Measurements from ENCODE around the gene TYK2.
"Not testable (repeated sequence)": the region's sequence is repeated elsewhere in the genome, so short reads cannot be mapped to it uniquely, and the experiment has no call there.

Gene TYK2

GRCh38 chr19:10406191-10406590, 25.8 kb upstream of the TYK2 start:
- no peak overlapping the region for H3K9ac ChIP-seq (ENCODE audit: low read length)
- H3K4me3 ChIP-seq (ENCODE audit: low read depth, low read length), result no peak overlapping the region
- peaks cover 6% of the 10 kb centered on the region for H3K4me1 ChIP-seq (ENCODE audit: control insufficient read depth, insufficient read depth, low read length)
- H3K27ac ChIP-seq (ENCODE audit: low read depth, low read length), result no peak overlapping the region
- peaks cover 41% of the 10 kb centered on the region for H3K27me3 ChIP-seq (ENCODE audit: control insufficient read depth, insufficient read depth, low read length)
- no peaks in the 10 kb centered on the region for H3K9me3 ChIP-seq (ENCODE audit: control insufficient read depth, insufficient read depth, low read depth, low read length)
- H3K36me3 ChIP-seq (ENCODE audit: control insufficient read depth, insufficient read depth, low read length), result no peaks in the 10 kb centered on the region

- Histone ChIP-seq H3K36me3 (ENCODE audit: control insufficient read depth, insufficient read depth, low read length) (peaks cover 4% of the 10 kb centered on the region), H3K27me3 (ENCODE audit: control insufficient read depth, insufficient read depth, low read length) (peaks cover 41% of the 10 kb centered on the region), H3K4me1 (ENCODE audit: control insufficient read depth, insufficient read depth, low read length) (peaks cover 6% of the 10 kb centered on the region), H3K9ac (ENCODE audit: low read length) (no peak overlapping the region), H3K27ac (ENCODE audit: low read depth, low read length) (no peak overlapping the region), H3K4me3 (ENCODE audit: low read depth, low read length) (peak overlapping the region; percentile 99), H3K9me3 (ENCODE audit: control insufficient read depth, insufficient read depth, low read depth, low read length) (no peaks in the 10 kb centered on the region)
Observed at GRCh38 chr19:10404888-10405820, 24.8 kb upstream of the TYK2 start.

GRCh38 chr19:10403137-10404021, 23.0 kb upstream of the TYK2 start, which contains the start of gene CDC37:
TSS of gene CDC37 (minus strand) at chr19:10403542. CDS start at chr19:10403479, 63 bp downstream.
- Histone ChIP-seq H3K9ac (ENCODE audit: low read length) (peak within 1 kb of the TSS; percentile 86), H3K27me3 (ENCODE audit: control insufficient read depth, insufficient read depth, low read length) (peaks cover 38% of the 10 kb centered on the region), H3K9me3 (ENCODE audit: control insufficient read depth, insufficient read depth, low read depth, low read length) (no peaks in the 10 kb centered on the region), H3K36me3 (ENCODE audit: control insufficient read depth, insufficient read depth, low read length) (peaks cover 12% of the 10 kb centered on the region), H3K27ac (ENCODE audit: low read depth, low read length) (peak within 1 kb of the TSS; percentile 45; the same call in 1 of the 2 replicates), H3K4me1 (ENCODE audit: control insufficient read depth, insufficient read depth, low read length) (peaks cover 6% of the 10 kb centered on the region), H3K4me3 (ENCODE audit: low read depth, low read length) (peak within 1 kb of the TSS; percentile 99)

GRCh38 chr19:10402441-10403038, 22.2 kb upstream of the TYK2 start:
- Histone ChIP-seq H3K9ac (ENCODE audit: low read length) (peak overlapping the region; percentile 86), H3K4me1 (ENCODE audit: control insufficient read depth, insufficient read depth, low read length) (peaks cover 6% of the 10 kb centered on the region), H3K27me3 (ENCODE audit: control insufficient read depth, insufficient read depth, low read length) (peaks cover 31% of the 10 kb centered on the region), H3K9me3 (ENCODE audit: control insufficient read depth, insufficient read depth, low read depth, low read length) (no peaks in the 10 kb centered on the region), H3K27ac (ENCODE audit: low read depth, low read length) (peak overlapping the region; percentile 42; the same call in 1 of the 2 replicates), H3K4me3 (ENCODE audit: low read depth, low read length) (peak overlapping the region; percentile 99), H3K36me3 (ENCODE audit: control insufficient read depth, insufficient read depth, low read length) (peaks cover 18% of the 10 kb centered on the region)

GRCh38 chr19:10399878-10400277, 19.5 kb upstream of the TYK2 start:
- no peak overlapping the region for H3K4me3 ChIP-seq (ENCODE audit: low read depth, low read length)
- H3K4me1 ChIP-seq (ENCODE audit: control insufficient read depth, insufficient read depth, low read length), result no peaks in the 10 kb centered on the region; the same call in 1 of the 2 replicates
- no peak overlapping the region for H3K9ac ChIP-seq (ENCODE audit: low read length)
- no peaks in the 10 kb centered on the region for H3K9me3 ChIP-seq (ENCODE audit: control insufficient read depth, insufficient read depth, low read depth, low read length)
- H3K27me3 ChIP-seq (ENCODE audit: control insufficient read depth, insufficient read depth, low read length), result peaks cover 7% of the 10 kb centered on the region
- no peak overlapping the region for H3K27ac ChIP-seq (ENCODE audit: low read depth, low read length)
- peaks cover 35% of the 10 kb centered on the region for H3K36me3 ChIP-seq (ENCODE audit: control insufficient read depth, insufficient read depth, low read length)

- not testable (repeated sequence) for H3K4me3 ChIP-seq (ENCODE audit: low read depth, low read length); H3K27ac ChIP-seq (ENCODE audit: low read depth, low read length); H3K9me3 ChIP-seq (ENCODE audit: control insufficient read depth, insufficient read depth, low read depth, low read length); H3K9ac ChIP-seq (ENCODE audit: low read length); H3K4me1 ChIP-seq (ENCODE audit: control insufficient read depth, insufficient read depth, low read length); H3K27me3 ChIP-seq (ENCODE audit: control insufficient read depth, insufficient read depth, low read length)
- H3K36me3 ChIP-seq (ENCODE audit: control insufficient read depth, insufficient read depth, low read length), result peaks cover 40% of the 10 kb centered on the region
Observed at GRCh38 chr19:10399340-10399739, 19.0 kb upstream of the TYK2 start.

- Histone ChIP-seq H3K4me3 (ENCODE audit: low read depth, low read length) (no peak overlapping the region), H3K4me1 (ENCODE audit: control insufficient read depth, insufficient read depth, low read length) (no peaks in the 10 kb centered on the region; the same call in 1 of the 2 replicates), H3K9ac (ENCODE audit: low read length) (no peak overlapping the region), H3K9me3 (ENCODE audit: control insufficient read depth, insufficient read depth, low read depth, low read length) (no peaks in the 10 kb centered on the region), H3K27ac (ENCODE audit: low read depth, low read length) (no peak overlapping the region), H3K36me3 (ENCODE audit: control insufficient read depth, insufficient read depth, low read length) (peaks cover 44% of the 10 kb centered on the region), H3K27me3 (ENCODE audit: control insufficient read depth, insufficient read depth, low read length) (no peaks in the 10 kb centered on the region)
Observed at GRCh38 chr19:10398819-10399218, 18.4 kb upstream of the TYK2 start.

- peaks cover 68% of the 10 kb centered on the region for H3K36me3 ChIP-seq (ENCODE audit: control insufficient read depth, insufficient read depth, low read length)
- no peak overlapping the region for H3K27ac ChIP-seq (ENCODE audit: low read depth, low read length)
- no peak overlapping the region for H3K4me3 ChIP-seq (ENCODE audit: low read depth, low read length)
- H3K4me1 ChIP-seq (ENCODE audit: control insufficient read depth, insufficient read depth, low read length), result no peaks in the 10 kb centered on the region
- no peaks in the 10 kb centered on the region for H3K9me3 ChIP-seq (ENCODE audit: control insufficient read depth, insufficient read depth, low read depth, low read length)
- no peak overlapping the region for H3K9ac ChIP-seq (ENCODE audit: low read length)
- no peaks in the 10 kb centered on the region for H3K27me3 ChIP-seq (ENCODE audit: control insufficient read depth, insufficient read depth, low read length)
Observed at GRCh38 chr19:10395917-10396316, 15.5 kb upstream of the TYK2 start.

- Histone ChIP-seq H3K36me3 (ENCODE audit: control insufficient read depth, insufficient read depth, low read length) (peaks cover 68% of the 10 kb centered on the region), H3K27me3 (ENCODE audit: control insufficient read depth, insufficient read depth, low read length) (no peaks in the 10 kb centered on the region), H3K4me3 (ENCODE audit: low read depth, low read length) (no peak overlapping the region), H3K9me3 (ENCODE audit: control insufficient read depth, insufficient read depth, low read depth, low read length) (no peaks in the 10 kb centered on the region), H3K4me1 (ENCODE audit: control insufficient read depth, insufficient read depth, low read length) (no peaks in the 10 kb centered on the region), H3K9ac (ENCODE audit: low read length) (no peak overlapping the region), H3K27ac (ENCODE audit: low read depth, low read length) (no peak overlapping the region)
Observed at GRCh38 chr19:10395436-10395835, 15.1 kb upstream of the TYK2 start.

GRCh38 chr19:10395003-10395402, 14.6 kb upstream of the TYK2 start:
- H3K9ac ChIP-seq (ENCODE audit: low read length), result no peak overlapping the region
- no peaks in the 10 kb centered on the region for H3K4me1 ChIP-seq (ENCODE audit: control insufficient read depth, insufficient read depth, low read length)
- H3K27ac ChIP-seq (ENCODE audit: low read depth, low read length), result no peak overlapping the region
- H3K27me3 ChIP-seq (ENCODE audit: control insufficient read depth, insufficient read depth, low read length), result no peaks in the 10 kb centered on the region
- H3K36me3 ChIP-seq (ENCODE audit: control insufficient read depth, insufficient read depth, low read length), result peaks cover 63% of the 10 kb centered on the region
- H3K9me3 ChIP-seq (ENCODE audit: control insufficient read depth, insufficient read depth, low read depth, low read length), result no peaks in the 10 kb centered on the region
- no peak overlapping the region for H3K4me3 ChIP-seq (ENCODE audit: low read depth, low read length)

Measured in HUES6 (cell line).